Vagina (tissue), 2 donors: ENCODE data around the gene DBF4B. TPM values are rescaled to one million over a fixed set of nuclear protein-coding genes. Genes with fewer than 3 reads are reported as not detected.

ENCODE experiments used
- DNase-seq, 2 donors: peaks; one replicate each; pipeline ENCODE4 v3.0.0-alpha.2; 2017; ENCODE audit errors: extremely low spot score in 2 of 2
- H3K27ac ChIP-seq: fragments of 200-600 bp; sonication (generic); one replicate; pipeline ENCODE4 v1.5.1; 2019
- H3K27me3 ChIP-seq: fragments of 200-600 bp; sonication (generic); one replicate; pipeline ENCODE4 v1.5.1; 2019
- H3K36me3 ChIP-seq, 2 donors: fragments of 200-600 bp; sonication (generic); one replicate each; pipeline ENCODE4 v1.5.1; 2017 to 2019
- H3K4me1 ChIP-seq: fragments of 200-600 bp; sonication (generic); one replicate; pipeline ENCODE4 v1.5.1; 2019
- H3K4me3 ChIP-seq, 2 donors: fragments of 200-600 bp; sonication (generic); 1 replicate in 1 of 2; 2 replicates in 1 of 2; pipeline ENCODE4 v1.5.1; 2016 to 2019
- H3K9me3 ChIP-seq: fragments of 200-600 bp; sonication (generic); one replicate; pipeline ENCODE4 v1.5.1; 2019
- CTCF ChIP-seq, 3 experiments: fragments of 450-650 bp in 2 of 3; fragments of 200-600 bp in 1 of 3; sonication (generic) in 1 of 3; IDR thresholded peaks; one replicate each; pipeline ENCODE4 v1.5.1; 2017 to 2019; ENCODE audit warnings: antibody characterized with exemption in 3 of 3, mild to moderate bottlenecking in 2 of 3, moderate library complexity in 2 of 3
- POLR2A ChIP-seq, 2 donors: fragments of 450-650 bp; IDR thresholded peaks; one replicate each; pipeline ENCODE4 v1.6.1; 2017; ENCODE audit warnings: antibody characterized with exemption in 2 of 2, mild to moderate bottlenecking in 2 of 2, moderate library complexity in 2 of 2
- POLR2AphosphoS5 ChIP-seq, 2 donors: sonication (generic); formaldehyde crosslinking; IDR thresholded peaks; one replicate each; pipeline ENCODE4 v1.9.0; 2017; ENCODE audit warnings: antibody characterized with exemption in 2 of 2, mild to moderate bottlenecking in 2 of 2, low read depth in 1 of 2; ENCODE audit not compliant: insufficient read depth in 1 of 2
- intact Hi-C: fragments of 100-400 bp; cut with DNase I; formaldehyde crosslinking; loops from one replicate; pipeline ENCODE4 v1.15.1; 2023
- total RNA-seq: library from RNA; depleted of rRNA; stranded (reverse); fragments of >200 nt; gene quantifications from one replicate; pipeline ENCODE4 v1.2.3, GENCODE V29; 2016

DBF4B gene
- total RNA-seq = 4.7 TPM

DNA sequence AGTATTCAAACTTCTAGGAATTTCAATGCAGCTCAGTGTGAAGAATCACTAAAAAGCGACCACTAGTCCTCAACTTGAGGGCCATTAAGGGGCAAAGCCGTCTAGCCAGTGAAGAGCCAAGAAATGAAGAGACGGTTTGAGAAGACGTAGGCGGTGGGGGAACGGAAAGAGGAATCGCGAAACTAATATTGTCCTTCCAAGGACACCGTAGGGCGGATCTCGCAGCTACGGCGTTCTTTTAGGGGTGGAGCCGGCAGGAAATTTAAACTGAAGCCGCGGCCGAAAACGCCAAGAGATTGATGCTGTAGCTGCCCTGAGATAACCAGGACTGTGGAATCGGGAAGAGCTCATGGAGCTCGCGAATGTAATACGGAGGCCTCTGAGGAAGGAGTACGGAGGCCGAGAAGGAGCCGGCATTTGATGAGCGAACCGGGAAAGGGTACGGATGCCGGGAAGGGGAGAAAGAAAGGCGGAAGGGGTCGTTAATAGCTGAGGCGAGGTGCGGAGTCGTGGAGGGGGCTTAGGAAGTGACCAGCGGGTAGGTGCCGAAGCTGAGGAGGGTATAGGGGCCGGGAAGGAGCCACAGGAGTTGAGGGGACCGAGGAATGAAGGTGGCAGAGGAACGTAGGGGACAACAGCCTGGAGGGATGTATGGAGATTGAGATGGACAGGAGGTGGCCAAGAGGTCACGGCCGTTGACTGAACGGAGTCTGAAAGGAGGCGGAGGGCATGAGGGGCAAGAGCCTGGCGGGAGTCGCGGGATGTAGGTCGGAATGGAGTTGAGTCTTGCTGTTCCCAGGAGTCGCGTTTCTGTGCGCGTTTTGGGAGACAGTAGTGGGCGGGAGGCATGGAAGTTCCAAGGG is at the start of gene DBF4B:
Gene DBF4B, plus strand, starts transcription at position 265 of the 863 bp plus-strand sequence. Its CDS starts 156 bp downstream, at position 421.
- no peak for DNase-seq
- intact Hi-C loops = no loop called here

GRCh38 chr17:44661835-44662234 is 46.6 kb upstream of the DBF4B start:
- TF ChIP-seq POLR2AphosphoS5 (IDR thresholded peaks at IDR 0.05; ENCODE audit: insufficient read depth in 1 of 2, low read depth in 1 of 2) = no peak
- no peak overlapping the region for H3K4me3 ChIP-seq
- intact Hi-C loops = loop anchor here (2.0 kb wide), 1 partner anchor 21 kb away; no protein-coding TSS in a partner anchor

More for the DNA sequence above, at the start of gene DBF4B:
- Histone ChIP-seq H3K27ac (peak within 1 kb of the TSS; percentile 60), H3K36me3 (no peaks in the 10 kb centered on the region), H3K4me1 (peaks cover 18% of the 10 kb centered on the region), H3K9me3 (no peaks in the 10 kb centered on the region), H3K4me3 (peak within 1 kb of the TSS; percentile 47 to 64), H3K27me3 (no peaks in the 10 kb centered on the region)
- no peak for TF ChIP-seq CTCF (IDR thresholded peaks at IDR 0.05)
- peak in 1 of 2 donors; percentile 99 for TF ChIP-seq POLR2AphosphoS5 (IDR thresholded peaks at IDR 0.05; ENCODE audit: insufficient read depth in 1 of 2, low read depth in 1 of 2)

DNA sequence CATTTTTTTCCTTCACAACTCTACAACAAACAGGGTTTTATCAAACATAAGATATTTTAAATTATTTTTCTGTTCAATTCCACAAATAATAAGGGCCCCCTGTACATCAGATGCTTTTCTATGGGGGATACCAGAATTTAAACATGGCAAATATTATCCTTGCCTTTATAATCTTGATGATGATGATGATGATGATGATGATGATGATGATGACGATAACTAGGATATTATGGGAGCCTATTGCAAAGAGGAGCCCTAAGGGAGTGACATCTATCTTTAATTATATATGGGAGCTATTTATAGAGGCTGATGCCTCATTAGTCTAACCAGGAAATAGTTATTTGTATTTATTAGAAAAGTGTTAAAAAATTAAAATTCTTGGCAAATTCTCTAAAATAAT is 45.4 kb upstream of the DBF4B start:
- no peak for DNase-seq
- Histone ChIP-seq H3K27me3 (no peaks in the 10 kb centered on the region), H3K27ac (no peak overlapping the region), H3K9me3 (no peaks in the 10 kb centered on the region), H3K36me3 (no peaks in the 10 kb centered on the region), H3K4me1 (no peaks in the 10 kb centered on the region), H3K4me3 (no peak overlapping the region)
- intact Hi-C loops = loop anchor here (2.0 kb wide), 1 partner anchor 22 kb away; no protein-coding TSS in a partner anchor
- TF ChIP-seq POLR2A (IDR thresholded peaks at IDR 0.05) (no peak), CTCF (IDR thresholded peaks at IDR 0.05) (no peak), POLR2AphosphoS5 (IDR thresholded peaks at IDR 0.05; ENCODE audit: insufficient read depth in 1 of 2, low read depth in 1 of 2) (no peak)

More at GRCh38 chr17:44661835-44662234, 46.6 kb upstream of the DBF4B start:
- no peaks in the 10 kb centered on the region for H3K4me1 ChIP-seq
- H3K27me3 ChIP-seq = peaks cover 5% of the 10 kb centered on the region
- DNase-seq = no peak
- H3K27ac ChIP-seq = no peak overlapping the region
- no peaks in the 10 kb centered on the region for H3K36me3 ChIP-seq
- no peaks in the 10 kb centered on the region for H3K9me3 ChIP-seq

GRCh38 chr17:44664867-44665266 is 43.6 kb upstream of the DBF4B start:
- H3K4me1 ChIP-seq = no peaks in the 10 kb centered on the region
- H3K36me3 ChIP-seq = no peaks in the 10 kb centered on the region
- no peak for DNase-seq
- intact Hi-C loops = no loop called here
- no peak for TF ChIP-seq CTCF (IDR thresholded peaks at IDR 0.05)
- no peak for TF ChIP-seq POLR2A (IDR thresholded peaks at IDR 0.05)
- no peak for TF ChIP-seq POLR2AphosphoS5 (IDR thresholded peaks at IDR 0.05; ENCODE audit: insufficient read depth in 1 of 2, low read depth in 1 of 2)
- H3K27ac ChIP-seq = no peak overlapping the region
- H3K4me3 ChIP-seq = no peak overlapping the region
- H3K9me3 ChIP-seq = no peaks in the 10 kb centered on the region
- H3K27me3 ChIP-seq = no peaks in the 10 kb centered on the region

GRCh38 chr17:44666006-44666405 is 42.5 kb upstream of the DBF4B start:
- Histone ChIP-seq H3K4me1 (no peaks in the 10 kb centered on the region), H3K36me3 (no peaks in the 10 kb centered on the region), H3K9me3 (no peaks in the 10 kb centered on the region), H3K27me3 (no peaks in the 10 kb centered on the region), H3K4me3 (no peak overlapping the region), H3K27ac (no peak overlapping the region)
- intact Hi-C loops = no loop called here
- no peak for DNase-seq
- TF ChIP-seq POLR2AphosphoS5 (IDR thresholded peaks at IDR 0.05; ENCODE audit: insufficient read depth in 1 of 2, low read depth in 1 of 2) (no peak), CTCF (IDR thresholded peaks at IDR 0.05) (no peak), POLR2A (IDR thresholded peaks at IDR 0.05) (no peak)
